HG03039 (cell line): ENCODE measurements around the gene ZNF451.
A peak's percentile ranks its signal among the peaks of the same experiment; 100 is the strongest.
"Not testable (repeated sequence)": the region's sequence is repeated elsewhere in the genome, so short reads cannot be mapped to it uniquely, and the experiment has no call there.

ENCODE experiments used
- ATAC-seq: cut with Tn5 transposase; IDR thresholded peaks from one replicate; pipeline ENCODE4 v1.9.1; 2021; ENCODE audit warnings: mild to moderate bottlenecking, moderate library complexity; ENCODE audit not compliant: unreplicated experiment

ZNF451 gene

GRCh38 chr6:57089687-57090457, at the start of gene ZNF451:
Gene ZNF451, plus strand, starts transcription at chr6:57090188. Its CDS starts 66 bp downstream, at chr6:57090254.
- ATAC-seq = peak; percentile 93

DNA sequence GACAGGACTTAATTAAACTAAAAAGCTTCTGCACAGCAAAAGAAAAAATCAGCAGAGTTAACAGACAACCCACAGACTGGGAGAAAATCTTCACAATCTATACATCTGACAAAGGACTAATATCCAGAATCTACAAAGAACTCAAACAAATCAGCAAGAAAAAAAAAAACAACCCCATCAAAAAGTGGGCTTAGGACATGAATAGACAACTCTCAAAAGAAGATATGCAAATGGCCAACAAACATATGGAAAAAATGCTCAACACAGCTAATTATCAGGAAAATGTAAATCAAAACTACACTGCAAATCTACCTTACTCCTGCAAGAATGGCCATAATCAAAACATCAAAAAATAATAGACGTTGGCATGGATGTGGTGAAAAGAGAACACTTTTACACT, 45.9 kb upstream of the ZNF451 start:
- not testable (repeated sequence) for ATAC-seq

DNA sequence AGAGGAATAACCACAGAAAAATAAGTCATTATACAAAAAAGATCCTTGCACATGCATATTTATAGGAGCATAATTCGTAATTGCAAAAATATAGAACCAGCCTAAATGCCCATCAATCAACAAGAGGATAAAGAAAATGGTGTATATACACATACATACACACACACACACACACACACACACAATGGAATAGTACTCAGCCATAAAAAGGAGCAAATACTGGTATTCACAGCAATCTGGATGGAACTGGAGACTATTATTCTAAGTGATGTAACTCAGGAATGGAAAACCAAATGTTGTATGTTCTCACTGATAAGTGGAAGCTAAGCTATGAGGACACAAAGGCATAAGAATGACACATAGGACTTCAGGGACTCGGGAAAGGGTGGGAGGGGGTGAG, 45.4 kb upstream of the ZNF451 start:
- no peak for ATAC-seq

DNA sequence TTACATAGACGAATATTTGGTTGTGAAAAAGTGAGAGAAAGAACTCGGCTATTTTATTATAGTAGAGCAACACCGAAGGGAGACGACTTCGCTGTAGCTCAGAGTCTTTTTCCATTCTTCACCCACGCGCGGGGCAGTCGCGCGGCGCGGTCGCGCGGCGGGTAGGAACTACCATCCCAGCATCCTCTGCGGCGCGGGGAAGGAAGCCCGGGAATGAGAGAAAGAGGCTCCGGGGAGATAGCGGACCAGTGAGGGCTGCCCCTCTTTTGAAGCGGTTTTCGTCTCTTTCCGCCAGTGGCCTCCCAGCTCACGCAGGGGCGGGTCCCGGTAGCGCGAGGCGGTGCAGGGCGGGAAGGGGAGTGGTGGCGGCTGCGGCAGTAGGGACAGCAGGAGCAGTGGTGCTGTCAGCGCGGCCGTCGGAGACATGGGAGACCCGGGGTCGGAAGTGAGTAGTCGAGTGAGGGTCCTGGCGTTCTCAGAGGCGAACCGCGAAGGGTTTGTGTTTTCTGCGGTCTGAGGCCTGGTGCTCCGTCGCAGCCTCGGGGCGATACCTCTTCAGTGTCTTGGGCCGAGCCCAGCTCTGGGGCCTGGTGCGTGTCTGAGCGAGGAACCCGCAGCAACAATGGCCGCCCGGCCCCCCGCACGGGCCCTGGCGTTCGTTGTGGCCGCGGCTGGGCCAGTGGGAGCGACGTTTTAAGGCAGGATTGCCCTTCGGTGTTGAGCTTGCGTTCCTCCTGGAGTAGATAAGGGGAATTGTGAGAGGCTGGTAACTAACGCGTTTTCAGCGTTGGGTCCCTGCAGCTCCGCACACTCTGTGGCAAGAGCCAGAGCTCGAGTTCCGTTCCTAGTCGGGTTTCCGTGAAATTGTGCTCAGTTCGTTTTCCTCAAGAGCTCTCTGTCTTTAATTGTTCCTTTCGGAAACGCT, 43.4 kb upstream of the ZNF451 start, which contains the start of gene KIAA1586:
KIAA1586 (plus strand) TSS at position 362 of the 925 bp plus-strand sequence; CDS start at position 425, 63 bp downstream.
- peak; percentile 96 for ATAC-seq

DNA sequence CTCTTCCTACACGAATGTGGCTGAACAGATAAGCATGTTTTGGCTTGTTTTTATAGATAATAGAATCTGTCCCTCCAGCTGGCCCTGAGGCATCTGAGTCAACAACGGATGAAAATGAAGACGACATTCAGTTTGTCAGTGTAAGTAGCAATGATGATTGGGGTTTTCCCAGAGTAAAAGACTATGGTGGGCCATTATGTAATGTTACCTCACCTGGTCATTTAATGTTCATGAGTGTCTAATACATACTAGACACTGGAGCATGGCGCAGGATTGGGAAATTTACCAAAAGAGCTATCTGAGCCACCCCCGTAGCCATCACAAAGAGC, 42.8 kb upstream of the ZNF451 start:
- peak; percentile 10 for ATAC-seq

DNA sequence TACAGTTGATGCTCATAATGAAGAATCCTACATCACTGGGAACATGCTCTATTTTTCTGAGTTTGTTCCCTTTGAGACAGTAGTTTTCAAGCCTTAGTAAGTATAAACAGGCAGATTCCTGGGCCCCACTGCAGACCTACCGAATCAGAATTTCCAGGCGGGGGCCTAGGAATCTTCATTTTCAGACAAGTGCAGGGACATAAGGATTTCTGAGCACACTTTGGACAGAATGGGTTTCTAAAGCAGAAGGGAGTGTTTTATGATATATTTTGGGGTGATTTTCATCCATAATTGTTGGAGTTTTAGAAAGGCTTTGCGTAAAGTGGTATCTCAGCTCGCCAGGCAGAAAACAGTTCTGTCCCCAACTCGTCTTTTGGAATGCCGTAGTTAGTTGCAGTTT, 42.1 kb upstream of the ZNF451 start:
- ATAC-seq = not testable (repeated sequence)

GRCh38 chr6:57048577-57048976, 41.4 kb upstream of the ZNF451 start:
- ATAC-seq = no peak

- ATAC-seq = no peak
These were observed 26.1 kb upstream of the ZNF451 start for GRCh38 chr6:57063847-57064246.

- ATAC-seq = no peak
These were observed 25.2 kb upstream of the ZNF451 start for GRCh38 chr6:57064809-57065208.

DNA sequence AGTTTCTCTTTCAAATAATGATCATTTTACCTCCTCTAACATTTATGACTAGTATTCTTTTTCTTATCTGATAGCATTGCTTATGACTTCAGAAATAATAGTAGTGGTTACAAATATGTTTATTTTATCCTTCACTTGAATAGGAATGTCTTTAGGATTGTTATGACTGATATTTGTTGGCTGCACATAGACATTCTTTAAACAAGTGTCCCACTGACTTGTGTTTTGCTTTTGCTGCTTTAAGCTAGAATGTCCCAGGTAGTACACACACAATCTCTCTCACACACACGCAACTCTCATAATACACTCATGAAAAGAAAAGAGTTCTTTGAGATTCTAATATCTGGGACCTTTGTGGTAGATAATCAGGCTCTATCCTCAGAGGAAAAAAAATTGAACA, 21.9 kb upstream of the ZNF451 start:
- no peak for ATAC-seq

DNA sequence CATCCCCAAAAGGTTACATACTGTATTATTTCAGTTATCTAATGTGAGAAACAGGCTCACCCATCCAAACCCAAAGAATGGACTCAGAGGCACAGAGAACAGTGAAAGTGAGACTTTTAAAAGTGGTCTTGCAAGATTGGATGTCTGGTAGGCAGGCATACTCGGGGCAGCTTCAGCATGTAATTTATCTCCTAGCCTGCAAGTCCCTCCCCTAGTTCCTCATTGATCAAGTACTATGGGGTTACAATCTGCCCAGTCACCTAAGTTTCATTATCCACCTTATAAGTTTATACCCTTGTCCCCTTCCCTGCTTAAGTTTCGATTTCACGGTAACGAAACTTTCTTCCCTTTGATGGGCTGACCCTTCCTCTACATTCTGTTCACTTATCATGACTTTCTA, 20.8 kb upstream of the ZNF451 start:
- ATAC-seq = no peak

DNA sequence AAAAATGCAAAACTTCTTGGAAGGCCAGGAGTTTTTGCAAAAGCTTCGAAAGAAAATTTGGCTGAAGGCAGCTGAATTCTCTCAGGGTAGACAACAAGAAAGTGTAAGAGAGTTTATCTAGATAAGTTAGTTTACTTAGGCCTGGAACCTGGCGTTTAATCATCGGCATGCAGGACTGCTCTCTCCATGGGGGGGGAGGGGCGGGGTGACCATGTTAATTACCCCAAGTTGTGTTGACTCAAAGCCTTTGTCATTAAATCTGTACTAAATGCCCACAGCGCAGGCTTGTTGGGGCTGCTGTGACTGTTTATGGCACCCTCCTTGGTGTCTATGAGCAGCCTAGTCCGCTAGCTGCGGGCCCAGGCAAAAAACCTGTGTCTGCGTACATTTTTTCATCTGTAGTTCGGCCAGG, 20.1 kb upstream of the ZNF451 start:
- no peak for ATAC-seq

- no peak for ATAC-seq
These were observed 17.9 kb upstream of the ZNF451 start for GRCh38 chr6:57072108-57072507.

DNA sequence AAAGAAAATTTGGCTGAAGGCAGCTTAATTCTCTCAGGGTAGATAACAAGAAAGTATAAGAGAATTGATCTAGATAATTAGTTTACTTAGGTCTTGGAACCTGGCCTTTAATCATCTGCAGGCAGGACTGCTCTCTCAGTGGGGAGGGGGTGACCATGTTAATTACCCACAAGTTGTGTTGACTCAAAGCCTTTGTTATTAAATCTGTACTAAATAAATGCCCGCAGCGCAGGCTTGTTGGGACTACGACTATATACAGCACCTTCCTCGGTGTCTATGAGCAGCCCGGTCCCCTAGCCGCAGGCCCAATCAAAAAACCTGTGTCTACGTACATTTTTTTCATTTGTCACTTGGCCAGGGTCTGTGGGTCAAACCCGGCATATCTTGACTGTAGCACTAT, 15.6 kb upstream of the ZNF451 start:
- ATAC-seq = no peak

GRCh38 chr6:57075092-57075491, 14.9 kb upstream of the ZNF451 start:
- no peak for ATAC-seq

DNA sequence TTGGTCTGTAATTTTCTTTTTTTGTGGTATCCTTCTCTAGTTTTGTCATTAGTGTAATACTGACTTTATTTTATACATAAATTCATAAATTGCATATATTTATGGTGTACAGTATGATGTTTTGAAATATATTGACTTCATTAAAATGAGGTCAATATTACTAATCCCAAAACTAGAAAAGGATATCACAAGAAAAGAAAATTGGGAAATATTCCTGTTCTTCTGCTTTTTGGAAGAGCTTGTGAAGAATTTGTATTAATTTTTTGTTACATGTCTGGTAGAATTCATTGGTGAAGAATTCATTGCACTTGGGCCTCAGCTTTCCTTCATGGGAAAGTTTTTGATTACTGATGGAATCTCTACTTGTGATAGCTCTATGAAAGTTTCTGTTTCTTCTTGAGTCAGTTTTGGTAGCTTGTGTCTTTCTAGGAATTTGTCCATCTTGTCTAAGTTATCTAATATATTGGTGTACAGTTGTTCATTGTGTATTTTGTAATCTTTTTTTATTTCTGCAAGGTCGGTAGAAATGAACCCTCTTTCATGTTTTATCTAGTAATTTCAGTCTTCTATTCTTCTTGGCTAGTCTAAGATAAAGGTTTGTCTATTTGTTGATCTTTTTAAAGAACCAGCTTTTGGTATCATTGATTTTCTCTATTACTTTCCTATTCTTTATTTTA, 11.3 kb upstream of the ZNF451 start:
- no peak for ATAC-seq

- ATAC-seq = no peak
These were observed 4.5 kb upstream of the ZNF451 start for GRCh38 chr6:57085471-57085870.

DNA sequence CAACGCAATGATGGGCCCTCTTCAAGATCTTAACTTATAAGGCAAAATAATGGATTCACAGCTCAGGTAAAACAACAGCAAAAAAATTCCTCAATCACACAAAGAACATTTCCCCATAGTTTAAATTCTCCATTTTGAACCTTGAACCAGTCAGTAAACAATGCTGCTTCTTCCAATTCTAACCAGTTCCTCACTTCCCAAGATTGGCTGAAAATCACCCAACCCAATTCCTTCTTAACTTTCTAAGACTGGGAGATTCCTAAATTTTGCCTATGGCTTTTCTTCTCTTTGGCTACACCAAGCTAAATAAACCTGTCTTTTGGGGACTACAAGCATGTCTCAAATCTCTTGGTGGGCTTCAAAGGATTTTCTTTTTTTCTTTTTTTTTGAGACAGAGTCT, 3.1 kb upstream of the ZNF451 start:
- no peak for ATAC-seq

DNA sequence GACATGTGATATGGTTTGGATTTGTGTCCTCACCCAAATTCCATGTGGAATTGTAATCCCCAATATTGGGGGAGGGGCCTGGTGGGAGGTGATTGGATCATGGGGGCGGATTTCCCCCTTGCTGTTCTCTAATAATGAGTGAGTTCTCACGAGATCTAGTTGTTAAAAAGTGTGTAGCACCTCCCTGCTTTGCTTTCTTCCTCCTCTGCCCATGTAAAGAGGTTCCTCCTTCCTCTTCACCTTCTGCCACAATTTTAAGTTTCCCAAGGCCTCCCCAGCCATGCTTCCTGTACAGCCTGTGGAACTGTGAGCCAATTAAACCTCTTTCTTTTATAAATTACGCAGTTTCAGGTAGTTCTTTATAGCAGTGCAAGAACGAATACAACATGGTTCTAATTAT, 2.1 kb upstream of the ZNF451 start:
- no peak for ATAC-seq

DNA sequence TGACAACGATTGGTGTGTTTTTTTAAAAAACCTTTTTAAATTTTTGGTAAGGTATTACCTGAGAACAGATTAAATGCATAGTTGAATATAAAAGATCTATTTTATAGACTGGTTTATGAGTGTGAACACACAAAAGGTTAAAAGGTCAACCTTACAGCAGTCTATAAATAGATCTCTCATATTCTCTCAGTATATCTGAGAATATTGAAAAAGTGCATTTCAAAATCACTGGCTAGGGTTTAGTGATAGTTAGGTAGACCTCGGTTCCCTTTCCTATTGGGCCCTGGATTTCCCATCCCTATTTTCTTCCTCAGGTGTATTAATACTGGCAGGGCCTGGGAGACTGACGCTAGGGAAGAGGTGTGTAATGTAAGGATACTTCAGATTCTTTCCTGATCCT, 723 bp upstream of the ZNF451 start:
- ATAC-seq = no peak

DNA sequence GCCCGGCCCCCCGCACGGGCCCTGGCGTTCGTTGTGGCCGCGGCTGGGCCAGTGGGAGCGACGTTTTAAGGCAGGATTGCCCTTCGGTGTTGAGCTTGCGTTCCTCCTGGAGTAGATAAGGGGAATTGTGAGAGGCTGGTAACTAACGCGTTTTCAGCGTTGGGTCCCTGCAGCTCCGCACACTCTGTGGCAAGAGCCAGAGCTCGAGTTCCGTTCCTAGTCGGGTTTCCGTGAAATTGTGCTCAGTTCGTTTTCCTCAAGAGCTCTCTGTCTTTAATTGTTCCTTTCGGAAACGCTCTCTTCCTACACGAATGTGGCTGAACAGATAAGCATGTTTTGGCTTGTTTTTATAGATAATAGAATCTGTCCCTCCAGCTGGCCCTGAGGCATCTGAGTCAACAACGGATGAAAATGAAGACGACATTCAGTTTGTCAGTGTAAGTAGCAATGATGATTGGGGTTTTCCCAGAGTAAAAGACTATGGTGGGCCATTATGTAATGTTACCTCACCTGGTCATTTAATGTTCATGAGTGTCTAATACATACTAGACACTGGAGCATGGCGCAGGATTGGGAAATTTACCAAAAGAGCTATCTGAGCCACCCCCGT, 575 bp downstream of the ZNF451 start:
- peak; percentile 2 for ATAC-seq
